22Rv1 (cell line): ENCODE measurements around the gene PBLD.

Source experiments
- ZFX ChIP-seq: fragments of 450-650 bp; IDR thresholded peaks from 2 replicates; pipeline ENCODE4 v1.6.1; 2017; ENCODE audit warnings: antibody characterized with exemption, borderline replicate concordance
- TF ChIP-seq, protein P1 (sequence below): fragments of 450-650 bp; IDR thresholded peaks from 2 replicates; pipeline ENCODE4 v1.5.1; 2017; ENCODE audit warnings: mild to moderate bottlenecking

GRCh38 chr10:68346774-68347173 is 14.0 kb upstream of the PBLD start:
- TF ChIP-seq, protein P1, sequence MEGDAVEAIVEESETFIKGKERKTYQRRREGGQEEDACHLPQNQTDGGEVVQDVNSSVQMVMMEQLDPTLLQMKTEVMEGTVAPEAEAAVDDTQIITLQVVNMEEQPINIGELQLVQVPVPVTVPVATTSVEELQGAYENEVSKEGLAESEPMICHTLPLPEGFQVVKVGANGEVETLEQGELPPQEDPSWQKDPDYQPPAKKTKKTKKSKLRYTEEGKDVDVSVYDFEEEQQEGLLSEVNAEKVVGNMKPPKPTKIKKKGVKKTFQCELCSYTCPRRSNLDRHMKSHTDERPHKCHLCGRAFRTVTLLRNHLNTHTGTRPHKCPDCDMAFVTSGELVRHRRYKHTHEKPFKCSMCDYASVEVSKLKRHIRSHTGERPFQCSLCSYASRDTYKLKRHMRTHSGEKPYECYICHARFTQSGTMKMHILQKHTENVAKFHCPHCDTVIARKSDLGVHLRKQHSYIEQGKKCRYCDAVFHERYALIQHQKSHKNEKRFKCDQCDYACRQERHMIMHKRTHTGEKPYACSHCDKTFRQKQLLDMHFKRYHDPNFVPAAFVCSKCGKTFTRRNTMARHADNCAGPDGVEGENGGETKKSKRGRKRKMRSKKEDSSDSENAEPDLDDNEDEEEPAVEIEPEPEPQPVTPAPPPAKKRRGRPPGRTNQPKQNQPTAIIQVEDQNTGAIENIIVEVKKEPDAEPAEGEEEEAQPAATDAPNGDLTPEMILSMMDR = no peak
- no peak for TF ChIP-seq ZFX
